ENCODE results near the gene PACSIN1.

Gene PACSIN1

GRCh38 chr6:34547701-34548644 lies 82.1 kb downstream of the PACSIN1 start:
- no peak for DNase-seq

- no peak for DNase-seq
These were observed 83.3 kb downstream of the PACSIN1 start for GRCh38 chr6:34549026-34549803.

GRCh38 chr6:34549804-34550202 lies 83.9 kb downstream of the PACSIN1 start:
- DNase-seq = no peak

- DNase-seq = no peak
These were observed 85.8 kb downstream of the PACSIN1 start for GRCh38 chr6:34551720-34552119.

GRCh38 chr6:34552620-34553019 lies 86.7 kb downstream of the PACSIN1 start:
- no peak for DNase-seq

GRCh38 chr6:34553146-34553545 lies 87.3 kb downstream of the PACSIN1 start:
- no peak for DNase-seq

GRCh38 chr6:34553750-34554149 lies 87.9 kb downstream of the PACSIN1 start:
- no peak for DNase-seq

GRCh38 chr6:34554291-34555006 lies 88.6 kb downstream of the PACSIN1 start:
- DNase-seq = no peak

- no peak for DNase-seq
These were observed 89.1 kb downstream of the PACSIN1 start for GRCh38 chr6:34555007-34555322.

- no peak for DNase-seq
These were observed 89.5 kb downstream of the PACSIN1 start for GRCh38 chr6:34555328-34555727.

- no peak for DNase-seq
These were observed 90.2 kb downstream of the PACSIN1 start, which contains the start of gene SPDEF for GRCh38 chr6:34556031-34556471. SPDEF (minus strand) TSS chr6:34556329; CDS start chr6:34544455, 11,874 bp downstream.

GRCh38 chr6:34556493-34556892 lies 90.6 kb downstream of the PACSIN1 start:
- no peak for DNase-seq

- no peak for DNase-seq
These were observed 91.4 kb downstream of the PACSIN1 start for GRCh38 chr6:34557228-34557627.

- no peak for DNase-seq
These were observed 92.4 kb downstream of the PACSIN1 start for GRCh38 chr6:34558172-34558714.

GRCh38 chr6:34559651-34560365 lies 93.9 kb downstream of the PACSIN1 start:
- no peak for DNase-seq

- no peak for DNase-seq
These were observed 94.7 kb downstream of the PACSIN1 start for GRCh38 chr6:34560366-34561226.

- no peak for DNase-seq
These were observed 95.3 kb downstream of the PACSIN1 start for GRCh38 chr6:34561227-34561530.

GRCh38 chr6:34562350-34562749 lies 96.5 kb downstream of the PACSIN1 start:
- DNase-seq = no peak

GRCh38 chr6:34562861-34563512 lies 97.1 kb downstream of the PACSIN1 start:
- DNase-seq = no peak

GRCh38 chr6:34563513-34563870 lies 97.6 kb downstream of the PACSIN1 start:
- no peak for DNase-seq

GRCh38 chr6:34564181-34564580 lies 98.3 kb downstream of the PACSIN1 start:
- no peak for DNase-seq
